Spleen (tissue), 11 donors: Measurements from ENCODE around the gene DPYSL4. TPM values are rescaled to one million over a fixed set of nuclear protein-coding genes. Genes with fewer than 3 reads are reported as not detected.

Source experiments
- DNase-seq: peaks from one replicate; pipeline ENCODE4 v3.0.0-alpha.2; 2020
- H3K27ac ChIP-seq, 8 donors: fragments of 200-600 bp; sonication (generic) in 7 of 8; 1 replicate in 4 of 8; 2 replicates in 4 of 8; pipeline versions ENCODE4 v1.5.0 to v1.8.0; 2016 to 2021; ENCODE audit warnings: inconsistent platforms in 4 of 8, mild to moderate bottlenecking in 4 of 8, moderate library complexity in 1 of 8
- H3K27me3 ChIP-seq, 7 donors: fragments of 200-600 bp; sonication (generic) in 6 of 7; replicated peaks in 1 of 7; 1 replicate in 4 of 7; 2 replicates in 3 of 7; pipeline versions ENCODE4 v1.5.0 to v1.8.0; 2016 to 2021; ENCODE audit warnings: inconsistent platforms in 3 of 7, mild to moderate bottlenecking in 1 of 7
- H3K36me3 ChIP-seq, 6 donors: fragments of 200-600 bp; sonication (generic) in 5 of 6; 1 replicate in 4 of 6; 2 replicates in 2 of 6; pipeline versions ENCODE4 v1.5.0 to v1.8.0; 2016 to 2021; ENCODE audit warnings: inconsistent platforms in 2 of 6
- H3K4me1 ChIP-seq, 6 donors: fragments of 200-600 bp; sonication (generic) in 5 of 6; 1 replicate in 3 of 6; 2 replicates in 3 of 6; pipeline versions ENCODE4 v1.5.0 to v1.8.0; 2016 to 2021; ENCODE audit warnings: inconsistent platforms in 3 of 6
- H3K4me3 ChIP-seq, 8 donors: fragments of 200-600 bp; sonication (generic) in 7 of 8; 1 replicate in 4 of 8; 2 replicates in 4 of 8; pipeline versions ENCODE4 v1.5.0 to v1.8.0; 2016 to 2021; ENCODE audit warnings: inconsistent platforms in 4 of 8, mild to moderate bottlenecking in 4 of 8, moderate library complexity in 2 of 8
- H3K9me3 ChIP-seq, 8 donors: fragments of 200-600 bp; sonication (generic) in 7 of 8; 1 replicate in 4 of 8; 2 replicates in 4 of 8; pipeline versions ENCODE4 v1.5.0 to v1.8.0; 2016 to 2021; ENCODE audit warnings: inconsistent platforms in 4 of 8
- POLR2A ChIP-seq, 3 donors: fragments of 450-650 bp; IDR thresholded peaks; one replicate each; pipeline ENCODE4 v1.5.1; 2017; ENCODE audit warnings: antibody characterized with exemption in 3 of 3, mild to moderate bottlenecking in 1 of 3
- POLR2AphosphoS5 ChIP-seq, 3 donors: sonication (generic); formaldehyde crosslinking; IDR thresholded peaks; one replicate each; pipeline ENCODE4 v1.5.1; 2017; ENCODE audit warnings: antibody characterized with exemption in 3 of 3
- WGBS, 5 donors: extraction: QIAGEN DNeasy Blood & Tissue Kit in 3 of 5; methylation state at CpG; one replicate each; pipeline versions ENCODE4 v1.1.5 to v1.1.7; 2013 to 2018; 5-methylcytosine and 5-hydroxymethylcytosine counted together
- intact Hi-C: fragments of 100-400 bp; cut with DNase I; formaldehyde crosslinking; loops from one replicate; pipeline ENCODE4 v1.15.0; 2023; ENCODE audit warnings: low total_unique reads
- polyA plus RNA-seq, 3 donors: library from polyadenylated mRNA; stranded (reverse); fragments of 200-250 nt; gene quantifications; one replicate each; pipeline ENCODE4 v1.2.1, GENCODE V29; 2013
- total RNA-seq, 7 donors: library from RNA; depleted of rRNA in 3 of 7; stranded (reverse); fragments of >200 nt in 3 of 7; fragmentation: NEBNext Ultra II Directional in 4 of 7; extraction: Animal tissue kit (Norgen Biotek cat#: 25700) in 4 of 7; gene quantifications; one replicate each; pipeline versions ENCODE4 v1.1.0 to v1.2.1, GENCODE V29; 2016 to 2021
- TF ChIP-seq, protein P1 (sequence below), 11 experiments: fragments of 200-600 bp in 7 of 11; fragments of 450-650 bp in 4 of 11; sonication (generic) in 4 of 11; IDR thresholded peaks in 8 of 11; conservative IDR thresholded peaks in 3 of 11; 1 replicate in 7 of 11; 2 replicates in 4 of 11; pipeline versions ENCODE4 v1.4.0 to v1.8.0; 2016 to 2021; ENCODE audit warnings: antibody characterized with exemption in 11 of 11, inconsistent platforms in 4 of 11, mild to moderate bottlenecking in 1 of 11
- donor health status: healthy with polysubstance abuse.
- donor health status: DM: no; HTN: no; CAD: no; lungs with moderate emphysema.
- donor health status: DM: no; HTN: no; CAD: no.
- donor health status: Bipolar disorder and iron deficiency.
- donor health status: healthy.
- donor health status: DM: no; HTN: no; CAD: no.
- donor health status: DM: yes; HTN: yes; CAD: no.

Gene DPYSL4
- total and polyA plus RNA-seq, 10 donors = 0.55 to 6.0 (median 1.0) TPM; not detected in 1

DNA sequence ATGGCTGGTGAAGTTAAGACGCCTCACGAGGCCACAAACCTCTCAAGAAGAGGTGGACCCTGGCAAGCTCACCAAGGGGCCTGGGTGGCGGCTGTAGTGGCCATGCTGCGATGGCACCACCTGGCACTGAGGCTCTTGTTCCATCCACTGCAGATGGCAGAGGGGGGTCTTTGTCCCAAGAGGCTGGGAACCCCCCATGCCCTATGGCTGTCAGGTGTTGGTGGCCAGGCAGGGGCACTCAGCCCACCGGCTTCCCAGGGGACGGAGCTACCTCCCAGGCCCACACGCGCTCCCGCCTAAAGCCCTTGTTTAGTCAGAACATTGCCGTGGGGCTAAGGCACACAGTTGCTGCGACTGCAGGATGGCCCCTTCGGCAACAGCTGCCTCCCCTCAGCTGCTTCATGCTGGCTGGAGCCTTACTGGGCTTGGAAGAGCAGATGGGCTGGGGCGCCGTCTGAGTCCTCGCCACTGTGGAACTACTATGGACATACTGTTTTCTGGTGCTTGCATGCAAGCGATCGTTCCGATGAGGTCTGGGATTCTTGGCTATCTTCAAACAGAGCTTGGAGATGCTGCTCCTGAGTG, 46.8 kb downstream of the DPYSL4 start:
- Histone ChIP-seq H3K27ac (no peak overlapping the region), H3K36me3 (no peaks in the 10 kb centered on the region), H3K4me3 (no peak overlapping the region), H3K4me1 (peaks cover 3 to 44% (median 35%) of the 10 kb centered on the region in 6 donors), H3K9me3 (no peaks in the 10 kb centered on the region), H3K27me3 (no peaks in the 10 kb centered on the region)
- intact Hi-C loops = no loop called here
- 85 to 96% (median 89%) methylated on average over 14 to 18 of the region's 18 CpGs for WGBS, 5 donors
- TF ChIP-seq POLR2AphosphoS5 (IDR thresholded peaks at IDR 0.05) (no peak), POLR2A (IDR thresholded peaks at IDR 0.05) (no peak)
- TF ChIP-seq, protein P1, sequence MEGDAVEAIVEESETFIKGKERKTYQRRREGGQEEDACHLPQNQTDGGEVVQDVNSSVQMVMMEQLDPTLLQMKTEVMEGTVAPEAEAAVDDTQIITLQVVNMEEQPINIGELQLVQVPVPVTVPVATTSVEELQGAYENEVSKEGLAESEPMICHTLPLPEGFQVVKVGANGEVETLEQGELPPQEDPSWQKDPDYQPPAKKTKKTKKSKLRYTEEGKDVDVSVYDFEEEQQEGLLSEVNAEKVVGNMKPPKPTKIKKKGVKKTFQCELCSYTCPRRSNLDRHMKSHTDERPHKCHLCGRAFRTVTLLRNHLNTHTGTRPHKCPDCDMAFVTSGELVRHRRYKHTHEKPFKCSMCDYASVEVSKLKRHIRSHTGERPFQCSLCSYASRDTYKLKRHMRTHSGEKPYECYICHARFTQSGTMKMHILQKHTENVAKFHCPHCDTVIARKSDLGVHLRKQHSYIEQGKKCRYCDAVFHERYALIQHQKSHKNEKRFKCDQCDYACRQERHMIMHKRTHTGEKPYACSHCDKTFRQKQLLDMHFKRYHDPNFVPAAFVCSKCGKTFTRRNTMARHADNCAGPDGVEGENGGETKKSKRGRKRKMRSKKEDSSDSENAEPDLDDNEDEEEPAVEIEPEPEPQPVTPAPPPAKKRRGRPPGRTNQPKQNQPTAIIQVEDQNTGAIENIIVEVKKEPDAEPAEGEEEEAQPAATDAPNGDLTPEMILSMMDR (IDR thresholded peaks at IDR 0.05 in 8 of 11, conservative IDR thresholded peaks at IDR 0.05 in 3 of 11) = no peak
- DNase-seq = no peak

DNA sequence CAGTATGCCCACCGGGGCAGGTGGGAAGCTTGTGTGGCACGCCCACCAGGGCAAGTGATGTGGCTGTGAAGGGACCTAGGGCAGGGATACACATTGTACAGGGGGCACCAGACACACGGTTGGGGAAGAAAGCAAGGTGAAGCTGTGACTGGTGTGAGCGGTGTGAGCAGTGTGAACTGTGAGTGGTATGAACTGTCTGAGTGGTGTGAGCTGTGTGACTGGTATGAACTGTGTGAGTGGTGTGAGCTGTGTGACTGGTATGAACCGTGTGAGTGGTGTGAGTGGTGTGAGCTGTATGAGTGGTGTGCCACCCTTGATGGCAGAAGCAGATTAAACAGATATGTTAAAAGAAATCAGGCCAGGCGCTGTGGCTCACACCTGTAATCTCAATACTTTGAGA, 48.1 kb downstream of the DPYSL4 start:
- Histone ChIP-seq H3K36me3 (no peaks in the 10 kb centered on the region), H3K27me3 (no peaks in the 10 kb centered on the region), H3K9me3 (no peaks in the 10 kb centered on the region), H3K4me3 (no peak overlapping the region), H3K27ac (no peak overlapping the region), H3K4me1 (peaks cover 2 to 37% (median 29%) of the 10 kb centered on the region in 6 donors)
- DNase-seq = no peak
- TF ChIP-seq, protein P1 (IDR thresholded peaks at IDR 0.05 in 8 of 11, conservative IDR thresholded peaks at IDR 0.05 in 3 of 11) = no peak
- no peak for TF ChIP-seq POLR2AphosphoS5 (IDR thresholded peaks at IDR 0.05)
- no peak for TF ChIP-seq POLR2A (IDR thresholded peaks at IDR 0.05)
- intact Hi-C loops = no loop called here
- WGBS, 5 donors = 89 to 98% (median 93%) methylated on average over 5 to 6 of the region's 6 CpGs

DNA sequence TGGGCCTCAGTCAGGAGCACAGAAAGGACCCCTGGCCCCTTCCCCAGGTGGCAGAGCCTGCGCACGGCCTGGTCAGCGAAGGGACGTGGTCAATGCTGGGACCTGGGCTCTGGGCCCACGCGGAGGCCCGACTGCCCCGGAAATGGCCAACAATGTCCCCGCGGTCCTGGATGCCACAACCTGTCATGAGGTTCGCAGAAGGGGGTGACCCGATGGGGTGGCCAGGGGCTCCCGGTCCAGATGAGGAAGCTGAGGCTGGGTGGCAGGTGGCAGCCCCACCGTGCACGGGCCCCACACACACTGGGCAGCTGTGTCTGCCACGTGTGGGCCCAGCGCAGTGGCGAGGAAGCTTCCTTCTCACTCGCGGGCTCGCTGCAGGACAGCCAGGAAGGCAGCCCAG, 49.4 kb downstream of the DPYSL4 start:
- no peak overlapping the region for H3K27ac ChIP-seq
- no peak overlapping the region for H3K4me3 ChIP-seq
- TF ChIP-seq, protein P1 (IDR thresholded peaks at IDR 0.05 in 8 of 11, conservative IDR thresholded peaks at IDR 0.05 in 3 of 11) = no peak
- TF ChIP-seq POLR2A (IDR thresholded peaks at IDR 0.05) (no peak), POLR2AphosphoS5 (IDR thresholded peaks at IDR 0.05) (no peak)
- no peaks in the 10 kb centered on the region for H3K27me3 ChIP-seq
- peaks cover 0 to 24% (median 18%) of the 10 kb centered on the region in 6 donors for H3K4me1 ChIP-seq
- DNase-seq = no peak
- WGBS, 5 donors = 89 to 96% (median 92%) methylated on average over 14 to 21 of the region's 21 CpGs
- intact Hi-C loops = no loop called here
- H3K36me3 ChIP-seq = no peaks in the 10 kb centered on the region
- H3K9me3 ChIP-seq = no peaks in the 10 kb centered on the region

DNA sequence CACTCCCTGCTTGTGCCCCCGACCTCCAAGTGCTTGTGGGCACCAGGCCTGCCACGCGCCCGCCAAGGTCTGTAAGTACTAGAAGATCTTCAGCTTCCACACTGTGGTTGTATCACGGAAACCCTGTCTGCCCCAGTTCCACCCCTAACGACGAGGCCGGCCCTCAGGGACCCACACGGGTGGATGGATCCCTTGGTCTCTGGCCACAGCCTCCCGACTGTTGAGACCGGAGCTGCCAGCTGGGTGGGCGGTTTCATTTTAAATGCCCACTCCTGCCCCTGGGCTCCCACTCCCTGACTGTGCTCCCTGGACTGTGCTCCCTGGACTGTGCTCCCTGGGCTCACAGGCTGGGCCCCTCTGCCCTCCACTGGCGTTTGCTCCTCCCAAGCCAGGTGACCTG, 50.1 kb downstream of the DPYSL4 start:
- 82 to 94% (median 88%) methylated on average over 4 to 13 of the region's 13 CpGs for WGBS, 5 donors
- intact Hi-C loops = no loop called here
- H3K4me3 ChIP-seq = no peak overlapping the region
- no peak for DNase-seq
- no peaks in the 10 kb centered on the region for H3K36me3 ChIP-seq
- no peak for TF ChIP-seq POLR2AphosphoS5 (IDR thresholded peaks at IDR 0.05)
- TF ChIP-seq, protein P1 (IDR thresholded peaks at IDR 0.05 in 8 of 11, conservative IDR thresholded peaks at IDR 0.05 in 3 of 11) = no peak
- TF ChIP-seq POLR2A (IDR thresholded peaks at IDR 0.05) = no peak
- peaks cover 0 to 16% (median 12%) of the 10 kb centered on the region in 6 donors for H3K4me1 ChIP-seq
- no peaks in the 10 kb centered on the region for H3K9me3 ChIP-seq
- H3K27ac ChIP-seq = no peak overlapping the region
- no peaks in the 10 kb centered on the region for H3K27me3 ChIP-seq
